GM19193 (cell line): ENCODE measurements around the gene SLC27A2.

Experiments
- POLR2A ChIP-seq: IDR thresholded peaks from 4 replicates; pipeline ENCODE4 v1.6.1; 2011; ENCODE audit not compliant: insufficient read depth, insufficient read length; ENCODE audit errors: extremely low read depth

Gene SLC27A2

DNA sequence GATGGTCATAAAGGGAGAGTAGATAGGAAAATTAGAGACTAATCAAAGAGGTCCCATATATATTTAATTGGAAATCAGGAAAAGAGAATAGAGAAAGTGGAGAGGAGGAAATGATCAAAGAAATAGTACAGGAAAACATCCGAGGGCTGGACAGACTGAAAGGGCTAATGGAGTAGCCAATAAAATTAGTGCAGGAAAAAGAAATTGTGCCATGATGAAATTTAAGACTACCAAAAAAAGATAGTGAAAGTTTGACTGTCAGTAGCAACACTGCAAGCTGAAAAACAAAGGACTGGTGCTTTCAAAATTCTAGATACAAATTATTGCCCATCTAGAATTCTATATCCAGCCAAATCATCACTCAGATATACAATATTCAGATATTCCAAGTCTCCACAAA is 36.3 kb downstream of the SLC27A2 start:
- no peak for TF ChIP-seq POLR2A

DNA sequence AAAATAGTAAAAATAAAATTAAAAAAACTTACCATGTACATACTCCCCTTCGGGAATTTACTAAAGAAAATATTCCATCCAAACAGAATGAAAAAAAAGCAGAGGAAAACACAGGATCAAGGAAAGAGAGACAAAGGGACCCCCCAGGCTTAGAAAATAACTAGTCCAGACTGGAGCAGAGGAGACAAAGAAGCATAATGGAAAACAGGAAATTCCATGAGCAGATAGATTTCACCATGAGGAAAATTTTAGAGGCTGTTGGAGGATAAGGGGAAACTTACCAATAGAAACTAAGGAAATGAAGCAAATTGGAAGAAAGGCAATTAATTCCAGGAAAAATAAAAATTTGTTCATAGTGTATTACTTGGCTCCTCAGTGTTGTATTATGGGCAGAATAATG is 36.7 kb downstream of the SLC27A2 start:
- TF ChIP-seq POLR2A, result no peak

GRCh38 chr15:50219820-50220219 is 37.8 kb downstream of the SLC27A2 start:
- TF ChIP-seq POLR2A, result no peak

- TF ChIP-seq POLR2A, result no peak
These were observed 40.2 kb downstream of the SLC27A2 start for GRCh38 chr15:50222181-50222580.

DNA sequence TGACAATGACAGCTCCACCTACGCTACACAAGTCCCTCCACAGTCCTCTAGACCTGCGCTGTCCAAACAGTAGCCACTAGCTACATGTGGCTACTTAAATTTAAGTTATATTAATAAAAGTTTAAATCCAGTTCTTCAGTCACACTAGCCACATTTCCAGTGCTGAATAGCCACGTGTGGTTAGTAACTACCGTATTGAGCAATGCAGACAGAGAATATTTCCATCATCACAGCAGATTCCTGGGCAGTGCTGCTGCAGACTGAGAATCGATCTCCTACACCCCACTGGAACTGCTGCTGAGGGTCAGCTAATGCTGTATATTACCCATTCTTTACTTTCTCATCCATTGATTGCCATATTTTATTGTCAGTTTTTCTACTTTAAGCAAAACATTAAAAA is 42.6 kb downstream of the SLC27A2 start:
- no peak for TF ChIP-seq POLR2A

DNA sequence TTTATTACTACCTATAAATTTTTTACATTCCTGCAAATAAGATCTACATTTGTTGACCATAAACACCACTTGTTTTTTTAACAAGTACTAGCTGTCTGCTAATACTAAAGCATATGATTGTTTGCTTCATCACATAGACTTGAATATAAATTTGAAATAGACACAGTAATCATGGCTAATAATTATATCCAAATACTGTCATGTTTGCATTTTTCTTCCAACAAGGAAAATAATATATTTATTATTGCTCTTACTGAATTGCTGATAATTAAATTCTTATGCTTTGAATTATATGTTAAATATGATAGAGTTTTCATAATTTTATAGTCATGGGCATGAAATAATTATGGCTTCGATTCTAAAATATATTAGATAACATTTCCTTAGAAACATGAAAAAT is 43.1 kb downstream of the SLC27A2 start:
- no peak for TF ChIP-seq POLR2A

GRCh38 chr15:50225938-50226337 is 43.9 kb downstream of the SLC27A2 start:
- TF ChIP-seq POLR2A, result no peak

- no peak for TF ChIP-seq POLR2A
These were observed 45.1 kb downstream of the SLC27A2 start for GRCh38 chr15:50227076-50227475.

GRCh38 chr15:50228866-50229265 is 46.9 kb downstream of the SLC27A2 start:
- no peak for TF ChIP-seq POLR2A

DNA sequence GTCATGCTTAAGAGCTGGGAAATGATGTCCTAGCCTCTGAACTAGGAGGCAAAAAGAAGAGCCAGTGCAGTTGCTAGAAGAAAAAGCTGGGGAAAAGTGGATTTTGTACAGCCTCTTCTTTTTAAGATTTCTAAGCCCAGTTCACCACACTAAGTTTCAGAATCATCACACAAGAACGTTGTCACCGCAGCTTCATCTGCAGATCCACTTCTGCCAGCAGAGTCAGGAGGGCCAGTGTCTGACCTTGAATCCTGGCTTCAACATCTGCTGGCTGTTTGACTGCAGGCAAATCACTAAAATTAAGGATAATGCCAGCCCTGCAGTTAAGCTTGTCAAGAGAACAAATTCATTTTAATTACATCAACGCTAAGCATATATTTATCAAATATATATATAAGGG is 47.3 kb downstream of the SLC27A2 start:
- TF ChIP-seq POLR2A, result no peak

DNA sequence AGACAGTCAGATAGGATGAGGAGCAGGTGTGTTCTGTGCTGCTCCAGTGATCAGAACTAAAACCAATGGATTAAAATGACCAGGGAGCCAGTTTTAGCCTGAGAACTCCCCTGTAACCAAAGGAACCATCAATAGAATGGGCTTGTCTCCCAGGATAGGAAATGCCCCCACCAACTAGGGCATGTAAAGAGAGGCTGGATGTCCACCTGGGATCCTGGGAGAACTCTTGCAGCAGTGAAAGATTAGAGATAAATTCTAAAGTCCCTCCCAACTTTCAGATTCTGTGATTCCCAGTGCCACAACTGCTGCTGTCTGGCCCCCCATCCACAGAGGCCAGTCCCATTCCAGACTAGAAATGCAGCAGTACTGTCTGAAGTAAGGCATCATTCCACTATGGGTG is 49.8 kb downstream of the SLC27A2 start:
- no peak for TF ChIP-seq POLR2A

GRCh38 chr15:50232791-50233190 is 50.8 kb downstream of the SLC27A2 start:
- TF ChIP-seq POLR2A, result no peak

DNA sequence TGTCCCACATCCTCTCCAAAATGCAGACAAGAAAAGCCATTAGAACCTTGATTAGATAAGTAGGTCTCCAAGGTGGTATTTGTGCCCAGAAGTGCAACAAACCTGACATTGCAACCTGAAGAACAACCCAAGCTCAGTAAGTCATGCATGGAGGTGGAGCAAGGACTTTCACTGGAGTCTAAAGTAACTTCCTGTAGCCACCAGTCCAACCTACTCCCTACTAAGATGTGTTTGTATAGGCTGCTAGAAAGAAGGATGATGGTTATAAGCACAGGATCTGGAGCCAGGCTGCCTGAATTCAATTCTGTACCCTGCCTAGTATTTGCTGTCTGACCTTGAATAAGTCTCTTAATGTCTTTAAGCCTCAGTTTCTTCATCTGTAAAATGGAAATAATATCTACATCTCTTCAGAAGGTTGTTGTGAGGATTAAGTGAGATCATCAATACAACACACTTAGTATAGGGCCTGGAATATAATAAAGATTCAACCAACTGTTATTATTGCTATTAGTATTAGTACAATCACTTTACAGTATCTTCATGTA is 51.3 kb downstream of the SLC27A2 start:
- TF ChIP-seq POLR2A, result no peak

- TF ChIP-seq POLR2A, result no peak
These were observed 52.8 kb downstream of the SLC27A2 start for GRCh38 chr15:50234764-50235163.

DNA sequence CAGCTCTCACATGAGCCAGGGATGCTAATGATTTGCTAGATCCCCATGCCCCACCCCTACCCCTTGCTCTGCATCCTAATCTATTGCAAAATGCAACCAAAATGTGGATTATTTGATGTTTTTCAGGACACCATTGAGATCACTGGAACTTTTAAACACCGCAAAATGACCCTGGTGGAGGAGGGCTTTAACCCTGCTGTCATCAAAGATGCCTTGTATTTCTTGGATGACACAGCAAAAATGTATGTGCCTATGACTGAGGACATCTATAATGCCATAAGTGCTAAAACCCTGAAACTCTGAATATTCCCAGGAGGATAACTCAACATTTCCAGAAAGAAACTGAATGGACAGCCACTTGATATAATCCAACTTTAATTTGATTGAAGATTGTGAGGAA is 53.8 kb downstream of the SLC27A2 start:
- TF ChIP-seq POLR2A, result no peak

- TF ChIP-seq POLR2A, result no peak
These were observed 54.4 kb downstream of the SLC27A2 start for GRCh38 chr15:50236433-50236832.

DNA sequence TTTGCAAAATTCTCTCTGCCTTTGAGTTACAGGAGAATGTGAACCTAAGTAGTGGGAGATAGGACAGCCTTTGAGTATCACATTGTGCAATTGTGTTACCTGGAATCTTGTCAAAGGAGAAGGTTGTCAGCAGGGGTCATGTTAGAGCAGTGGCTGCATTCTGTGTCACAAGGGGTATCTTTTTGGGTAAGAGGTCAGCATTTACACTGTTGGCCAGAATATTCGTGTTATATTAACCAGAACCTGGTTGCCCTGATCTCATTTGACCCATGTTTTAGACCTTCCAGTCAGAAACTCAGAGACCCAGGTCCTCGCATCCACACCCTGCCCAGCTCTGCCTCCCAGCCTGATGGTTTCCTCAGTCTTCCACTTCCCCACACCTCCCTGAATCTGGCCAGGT is 56.3 kb downstream of the SLC27A2 start:
- TF ChIP-seq POLR2A, result no peak
